HTR-8/SVneo (cell line): Measurements from ENCODE around the gene KLHL22.
"Not testable (repeated sequence)": the region's sequence is repeated elsewhere in the genome, so short reads cannot be mapped to it uniquely, and the experiment has no call there.

Experiments used
- DNase-seq: peaks from one replicate; pipeline ENCODE4 v3.0.0; 2011; ENCODE audit warnings: low spot score, mixed read lengths; ENCODE audit not compliant: insufficient read length
- FAIRE-seq: peaks from 2 replicates; lab custom pipeline; 2011; peaks lifted over from hg19 to GRCh38; lab: Jason Lieb, UNC

Gene KLHL22, protein sequence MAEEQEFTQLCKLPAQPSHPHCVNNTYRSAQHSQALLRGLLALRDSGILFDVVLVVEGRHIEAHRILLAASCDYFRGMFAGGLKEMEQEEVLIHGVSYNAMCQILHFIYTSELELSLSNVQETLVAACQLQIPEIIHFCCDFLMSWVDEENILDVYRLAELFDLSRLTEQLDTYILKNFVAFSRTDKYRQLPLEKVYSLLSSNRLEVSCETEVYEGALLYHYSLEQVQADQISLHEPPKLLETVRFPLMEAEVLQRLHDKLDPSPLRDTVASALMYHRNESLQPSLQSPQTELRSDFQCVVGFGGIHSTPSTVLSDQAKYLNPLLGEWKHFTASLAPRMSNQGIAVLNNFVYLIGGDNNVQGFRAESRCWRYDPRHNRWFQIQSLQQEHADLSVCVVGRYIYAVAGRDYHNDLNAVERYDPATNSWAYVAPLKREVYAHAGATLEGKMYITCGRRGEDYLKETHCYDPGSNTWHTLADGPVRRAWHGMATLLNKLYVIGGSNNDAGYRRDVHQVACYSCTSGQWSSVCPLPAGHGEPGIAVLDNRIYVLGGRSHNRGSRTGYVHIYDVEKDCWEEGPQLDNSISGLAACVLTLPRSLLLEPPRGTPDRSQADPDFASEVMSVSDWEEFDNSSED

GRCh38 chr22:20494978-20495860 lies at the start of gene KLHL22:
TSS of gene KLHL22 (minus strand) at chr22:20495795. CDS start at chr22:20489211, 6,584 bp downstream.
- DNase-seq: no peak

DNA sequence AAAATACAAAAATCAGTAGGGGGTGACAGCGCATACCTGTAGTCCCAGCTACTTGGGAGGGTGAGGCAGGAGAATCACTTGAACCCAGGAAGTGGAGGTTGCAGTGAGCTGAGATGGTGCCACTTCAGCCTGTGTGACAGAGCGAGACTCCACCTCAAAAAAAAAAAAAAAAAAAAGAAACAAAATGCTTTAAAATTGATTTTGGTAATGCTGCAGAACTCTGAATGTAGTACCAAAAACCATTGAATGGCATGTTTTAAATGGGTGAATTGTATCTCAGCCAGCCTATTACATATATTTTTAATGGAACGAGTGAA lies 49.7 kb upstream of the KLHL22 start:
- not testable (repeated sequence) for DNase-seq, FAIRE-seq

More at GRCh38 chr22:20494978-20495860, at the start of gene KLHL22:
- FAIRE-seq: peak; percentile 23

DNA sequence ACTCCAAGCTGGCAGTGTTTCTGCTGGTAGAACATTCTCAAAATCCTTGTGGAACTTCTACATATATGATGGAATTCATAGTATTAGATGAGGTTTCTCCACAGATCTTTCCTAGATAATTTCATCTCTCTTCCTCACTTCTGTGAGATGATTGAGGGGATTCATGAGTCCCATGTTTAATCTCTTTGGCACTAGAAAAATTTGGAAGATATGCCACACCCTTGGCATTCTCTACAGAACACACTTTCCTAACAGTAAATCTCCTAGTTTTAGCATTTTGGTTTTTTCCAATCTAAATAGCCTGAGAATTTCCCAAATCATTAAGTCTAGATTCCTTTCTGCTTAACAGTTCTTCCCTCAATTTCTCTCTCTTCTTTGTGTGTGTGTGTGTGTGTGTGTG lies 47.1 kb upstream of the KLHL22 start:
- FAIRE-seq (no peak), DNase-seq (no peak)

DNA sequence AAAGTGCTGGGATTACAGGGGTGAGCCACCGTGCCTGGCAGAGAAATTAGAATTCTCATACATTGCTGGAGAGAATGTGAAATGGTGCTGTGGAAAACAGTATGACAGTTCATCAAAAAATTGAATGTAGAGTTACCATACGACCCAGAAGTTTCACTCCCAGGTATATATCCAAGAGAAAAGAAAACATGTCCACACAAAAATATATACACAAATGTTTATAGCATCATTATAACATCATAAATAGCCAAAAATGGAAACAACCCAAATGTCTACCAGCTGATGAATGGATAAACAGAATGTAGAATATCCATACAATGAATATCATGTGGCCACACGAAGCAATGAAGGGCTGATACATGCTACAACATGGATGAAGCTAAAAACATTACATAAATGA lies 46.5 kb upstream of the KLHL22 start:
- FAIRE-seq: no peak

DNA sequence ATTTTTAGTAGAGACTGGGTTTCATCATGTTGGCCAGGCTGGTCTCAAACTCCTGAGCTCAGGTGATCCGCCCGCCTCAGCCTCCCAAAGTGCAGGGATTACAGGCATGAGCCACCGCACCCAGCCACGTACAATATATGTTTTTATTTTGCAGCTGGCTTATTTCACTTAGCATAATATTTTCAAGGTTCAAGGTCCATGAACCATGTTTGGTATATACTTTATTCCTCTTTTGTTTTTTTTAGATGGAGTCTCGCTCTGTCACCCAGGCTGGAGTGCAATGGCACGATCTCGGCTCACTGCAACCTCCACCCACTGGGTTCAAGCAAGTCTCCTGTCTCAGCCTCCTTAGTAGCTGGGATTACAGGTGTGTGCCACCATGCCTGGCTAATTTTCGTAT lies 43.3 kb upstream of the KLHL22 start:
- FAIRE-seq, DNase-seq: not testable (repeated sequence)

More for the DNA sequence above, 46.5 kb upstream of the KLHL22 start:
- no peak for DNase-seq

DNA sequence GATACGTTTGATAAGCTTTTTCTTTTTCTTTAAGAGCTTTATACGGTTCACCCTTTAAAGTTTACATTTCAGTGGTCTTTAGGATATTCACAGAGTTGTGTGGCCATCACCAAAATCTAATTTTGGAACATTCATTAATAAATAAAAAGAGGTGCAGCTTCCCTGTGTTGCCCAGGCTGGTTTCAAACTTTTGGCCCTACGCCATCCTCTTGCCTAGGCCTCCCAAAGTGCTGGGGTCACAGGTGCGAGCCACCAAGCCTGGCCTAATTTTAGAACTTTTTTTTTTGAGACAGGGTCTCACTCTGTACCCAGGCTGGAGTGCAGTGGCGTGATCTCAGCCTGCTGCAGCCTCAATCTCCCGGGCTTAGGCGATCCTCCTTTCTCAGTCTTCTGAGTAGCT lies 42.4 kb upstream of the KLHL22 start:
- DNase-seq (no peak), FAIRE-seq (no peak)

DNA sequence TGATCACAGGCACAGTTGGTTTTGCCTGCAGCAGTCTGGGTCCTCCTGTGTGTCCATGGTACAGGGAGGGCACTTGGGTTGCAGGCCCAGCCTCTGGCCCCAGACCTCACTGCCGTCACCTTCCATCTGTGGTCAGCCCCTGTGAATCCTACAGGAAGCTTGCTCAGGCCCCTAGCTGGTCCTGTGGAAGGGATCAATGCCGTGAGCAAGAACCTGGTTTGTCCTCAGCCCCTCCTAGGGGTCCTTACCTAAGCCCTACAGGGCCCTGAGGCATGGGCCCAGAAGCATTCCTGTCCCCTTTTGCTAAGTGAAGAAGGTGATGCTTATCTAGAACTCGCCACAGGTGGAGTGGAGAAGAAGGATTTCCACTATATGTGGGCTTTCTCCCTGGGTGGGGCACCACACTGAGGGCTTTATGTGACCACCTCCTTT lies 41.7 kb upstream of the KLHL22 start:
- FAIRE-seq (no peak), DNase-seq (no peak)

- FAIRE-seq (no peak), DNase-seq (no peak)
Measured at GRCh38 chr22:20536590-20537324, 41.2 kb upstream of the KLHL22 start.

- DNase-seq (no peak), FAIRE-seq (no peak)
Measured at GRCh38 chr22:20533879-20534265, 38.3 kb upstream of the KLHL22 start.

- no peak for DNase-seq
- no peak for FAIRE-seq
Measured at GRCh38 chr22:20533095-20533878, 37.7 kb upstream of the KLHL22 start.

DNA sequence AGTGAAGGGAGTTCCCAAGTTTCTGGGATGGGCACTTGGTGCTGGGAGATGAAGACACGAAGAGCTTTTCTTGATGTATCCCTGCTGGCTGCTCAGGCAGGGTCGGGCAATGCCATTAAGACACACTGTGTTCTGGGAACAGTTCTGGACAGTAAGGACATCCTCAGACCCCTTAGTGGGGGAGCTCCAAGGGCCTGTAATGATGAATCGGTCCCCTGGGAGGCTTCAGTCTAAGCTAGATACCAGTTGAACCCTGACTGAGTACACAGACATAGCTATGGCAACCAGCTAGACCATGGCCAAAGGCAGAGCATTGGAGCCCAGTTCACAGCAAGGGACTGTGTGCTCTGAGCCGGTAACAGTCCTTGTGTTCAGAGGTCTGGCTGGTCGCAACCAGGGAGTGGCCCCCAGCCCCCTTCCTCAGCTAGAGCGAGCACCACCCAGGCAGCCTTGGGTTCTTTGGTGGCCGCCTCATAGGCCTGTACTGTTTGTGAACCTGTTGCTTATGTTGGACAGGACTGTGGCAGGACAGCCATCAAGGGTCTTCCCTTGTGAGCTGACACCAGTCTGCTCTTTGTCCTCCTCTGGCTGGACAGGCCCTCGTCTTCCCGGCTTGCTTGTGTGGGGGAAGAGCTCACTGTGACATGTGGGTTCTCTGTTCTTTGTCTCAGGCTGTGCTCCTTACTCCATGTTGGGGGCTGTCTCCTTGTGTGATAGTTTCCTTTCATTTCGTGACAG lies 36.8 kb upstream of the KLHL22 start:
- DNase-seq (no peak), FAIRE-seq (no peak)

DNA sequence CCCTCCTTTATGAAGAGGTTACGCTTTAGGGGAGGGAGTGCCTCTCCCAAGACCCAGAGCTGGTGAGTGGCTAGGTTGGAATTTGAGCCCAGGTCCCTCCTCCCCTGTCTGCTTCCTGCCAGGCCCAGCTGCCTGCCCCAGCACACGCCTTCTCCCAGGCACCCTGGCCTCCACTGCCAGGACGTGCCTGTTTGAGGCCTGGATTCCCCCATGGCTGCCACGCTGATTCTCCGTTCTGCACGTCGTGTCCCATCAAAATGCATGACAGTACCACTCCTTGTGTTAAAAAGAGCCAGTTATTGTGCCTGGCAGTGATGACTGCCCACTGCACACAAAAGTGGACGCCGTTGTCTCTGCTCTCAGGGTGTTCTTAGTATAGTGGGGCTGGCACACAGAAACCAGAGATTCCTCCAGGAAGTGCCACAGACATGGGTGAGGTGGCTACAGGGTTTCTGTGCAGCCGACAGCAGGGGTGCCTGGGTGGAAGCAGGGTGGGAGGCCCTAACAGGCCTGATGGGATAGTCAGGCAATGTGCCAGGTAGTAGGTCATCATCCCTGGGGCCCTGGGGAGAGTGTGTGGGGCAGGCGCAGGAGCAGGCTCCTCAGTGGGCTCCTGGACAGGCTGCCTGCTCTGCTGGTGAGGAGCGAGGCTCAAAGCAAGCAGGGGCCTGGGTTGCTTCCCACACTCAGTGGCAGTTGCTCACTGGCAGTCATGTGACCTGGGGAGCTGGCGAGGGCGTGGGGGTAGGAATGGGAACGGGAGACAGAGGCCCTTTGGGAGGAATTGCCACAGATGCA lies 36.0 kb upstream of the KLHL22 start:
- FAIRE-seq: peak; percentile 91
- peak; percentile 73 for DNase-seq

GRCh38 chr22:20531154-20531403 lies 35.5 kb upstream of the KLHL22 start:
- FAIRE-seq (no peak), DNase-seq (no peak)

GRCh38 chr22:20530368-20531153 lies 35.0 kb upstream of the KLHL22 start:
- DNase-seq: peak; percentile 51
- FAIRE-seq: peak; percentile 82

DNA sequence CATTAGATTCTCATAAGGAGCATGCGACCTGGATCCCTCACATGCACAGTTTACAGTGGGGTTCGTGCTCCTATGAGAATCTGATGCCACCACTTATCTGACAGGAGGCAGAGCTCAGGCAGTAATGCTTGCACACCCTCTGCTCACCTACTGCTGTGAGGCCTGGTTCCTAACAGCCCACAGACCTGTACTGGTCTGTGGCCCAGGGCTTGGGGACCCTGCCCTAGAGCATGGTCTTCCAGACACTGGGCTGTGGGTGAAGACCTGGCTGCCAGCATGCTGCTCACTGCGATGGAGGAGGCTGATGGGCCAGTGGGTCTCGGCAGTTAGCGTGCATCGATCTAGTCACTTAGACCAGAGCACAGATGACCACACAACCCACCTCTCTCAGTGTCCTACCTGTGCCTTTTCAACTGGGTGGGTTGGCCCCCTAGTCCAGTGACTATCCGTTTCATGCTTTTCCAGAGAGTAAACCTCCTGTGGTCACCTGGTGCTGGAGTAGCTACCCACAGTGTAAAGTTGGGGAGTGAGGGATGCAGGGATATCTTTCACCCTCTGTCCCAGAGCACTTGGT lies 32.9 kb upstream of the KLHL22 start:
- no peak for FAIRE-seq

DNA sequence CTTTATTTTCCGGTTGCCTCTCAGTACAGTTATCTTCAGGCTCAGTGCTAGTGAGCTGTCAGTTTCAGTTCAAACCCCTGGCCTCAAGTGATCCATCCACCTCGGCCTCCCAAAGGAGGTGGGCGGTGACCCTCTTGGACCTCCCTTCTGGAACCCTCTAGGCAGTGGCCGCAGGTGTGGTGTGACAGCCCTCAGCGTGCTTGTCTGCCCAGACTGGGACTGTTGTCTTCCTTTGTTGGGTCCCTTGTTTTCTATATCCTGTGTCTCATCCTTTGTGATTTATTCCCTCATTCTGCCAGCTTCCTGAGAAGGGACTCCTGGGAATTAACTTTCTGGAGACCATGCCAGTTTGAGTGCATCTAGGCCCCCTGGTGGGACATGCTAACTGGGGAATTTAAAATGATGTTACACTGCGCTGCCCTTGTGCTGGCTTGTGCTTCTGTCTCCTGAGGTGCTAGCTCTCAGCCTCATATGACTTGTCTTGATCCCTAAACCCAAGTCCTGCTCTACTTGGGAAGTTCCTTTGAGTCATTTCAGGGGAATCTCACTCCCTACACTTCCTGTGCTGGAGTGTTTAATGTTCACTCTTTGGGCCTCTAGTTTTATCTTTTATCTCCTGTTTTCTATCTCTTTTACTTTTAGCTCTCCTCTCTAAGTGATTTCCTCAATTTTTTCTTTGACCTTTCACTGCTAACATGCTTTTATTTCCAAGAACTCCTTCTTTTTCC lies 31.2 kb upstream of the KLHL22 start:
- FAIRE-seq (no peak), DNase-seq (peak; percentile 45)

More for the DNA sequence above, 32.9 kb upstream of the KLHL22 start:
- no peak for DNase-seq

DNA sequence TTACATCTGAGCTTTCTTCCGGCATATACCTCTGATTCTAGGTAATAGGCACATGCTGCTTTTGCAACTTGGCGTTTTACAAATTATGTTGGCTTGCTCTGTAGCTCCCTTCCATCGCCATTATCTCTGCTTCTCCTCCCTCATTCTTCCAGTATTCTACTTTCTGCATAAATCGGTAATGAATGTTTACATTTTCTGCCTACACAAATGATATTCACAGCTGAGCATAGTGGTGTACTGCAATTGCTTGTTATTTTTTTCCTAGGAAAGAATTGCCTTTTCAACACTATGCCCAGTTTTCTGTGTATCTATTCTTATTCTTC lies 30.7 kb upstream of the KLHL22 start:
- DNase-seq (no peak), FAIRE-seq (no peak)
